HG03045 (cell line): ENCODE measurements around the gene GNA12.

ENCODE experiments used
- ATAC-seq: cut with Tn5 transposase; IDR thresholded peaks from one replicate; pipeline ENCODE4 v1.9.1; 2021; ENCODE audit warnings: mild to moderate bottlenecking, moderate library complexity; ENCODE audit not compliant: unreplicated experiment

GNA12 gene

DNA sequence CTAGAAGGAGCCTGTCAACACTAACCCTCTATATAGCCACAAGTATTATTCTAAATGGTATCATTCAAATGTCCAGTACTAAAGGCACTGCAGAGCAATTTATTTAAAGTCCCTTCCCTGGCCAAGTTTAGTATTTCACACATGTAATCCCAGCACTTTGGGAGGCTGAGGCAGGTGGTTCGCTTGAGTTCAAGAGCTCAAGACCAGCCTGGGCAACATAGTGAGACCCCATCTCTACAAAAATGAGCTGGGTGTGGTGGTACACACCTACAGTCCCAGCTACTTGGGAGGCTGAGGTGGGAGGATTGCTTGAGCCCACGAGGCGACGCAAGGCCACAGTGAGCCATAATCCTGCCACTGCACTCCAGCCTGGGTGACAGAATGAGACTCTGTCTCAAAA, 3.6 kb downstream of the GNA12 start:
- no peak for ATAC-seq

DNA sequence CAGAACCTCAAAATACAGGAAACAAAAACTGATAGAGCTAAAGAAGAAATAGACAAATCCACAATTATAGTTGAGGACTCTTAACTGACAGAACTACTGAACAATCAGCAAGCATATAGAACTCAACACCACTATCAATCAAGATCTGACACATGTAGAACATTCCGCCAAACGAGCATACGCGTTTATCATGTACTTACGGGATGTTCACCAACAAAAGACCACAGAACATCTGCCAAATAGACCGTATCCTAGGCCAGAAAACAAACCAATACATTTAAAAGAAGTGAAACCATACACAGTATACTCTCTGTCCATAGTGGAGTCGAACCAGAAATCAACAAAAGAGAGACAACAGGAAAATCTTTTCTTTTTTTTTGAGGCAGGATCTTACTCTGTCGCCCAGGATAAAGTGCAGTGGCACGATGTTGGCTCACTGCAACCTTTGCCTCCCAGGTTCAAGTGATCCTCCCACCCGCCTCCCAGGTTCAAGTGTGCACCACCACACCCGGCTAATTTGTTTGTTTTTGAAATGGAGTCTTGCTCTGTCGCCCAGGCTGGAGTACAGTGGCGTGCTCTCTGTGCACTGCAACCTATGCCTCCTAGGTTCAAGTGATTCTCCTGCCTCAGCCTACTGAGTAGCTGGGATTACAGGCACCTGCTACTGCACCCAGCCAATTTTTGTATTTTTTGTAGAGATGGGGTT, 5.1 kb downstream of the GNA12 start:
- ATAC-seq, result peak; percentile 38

GRCh38 chr7:2838451-2838850, 5.7 kb downstream of the GNA12 start:
- no peak for ATAC-seq

DNA sequence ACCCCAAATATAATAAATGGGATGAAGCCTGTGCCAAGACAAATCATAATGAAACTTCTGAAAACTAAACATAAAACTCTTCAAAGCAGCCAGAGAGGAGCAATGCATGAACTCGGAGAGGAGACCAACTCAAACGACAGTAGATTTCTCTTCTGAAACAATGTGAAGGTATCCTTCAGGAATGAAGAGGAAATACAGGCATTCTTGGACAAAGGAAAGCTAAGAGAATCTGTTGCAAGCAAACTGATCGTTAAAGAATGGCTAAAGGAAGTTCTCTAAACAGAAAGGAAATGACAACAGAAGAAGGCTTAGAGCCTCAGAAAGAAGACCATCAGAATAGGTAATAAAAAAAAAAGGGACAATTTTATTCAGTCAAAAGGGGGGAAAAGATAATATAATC, 6.6 kb downstream of the GNA12 start:
- no peak for ATAC-seq

- no peak for ATAC-seq
Measured at GRCh38 chr7:2834748-2835441, 9.2 kb downstream of the GNA12 start.

DNA sequence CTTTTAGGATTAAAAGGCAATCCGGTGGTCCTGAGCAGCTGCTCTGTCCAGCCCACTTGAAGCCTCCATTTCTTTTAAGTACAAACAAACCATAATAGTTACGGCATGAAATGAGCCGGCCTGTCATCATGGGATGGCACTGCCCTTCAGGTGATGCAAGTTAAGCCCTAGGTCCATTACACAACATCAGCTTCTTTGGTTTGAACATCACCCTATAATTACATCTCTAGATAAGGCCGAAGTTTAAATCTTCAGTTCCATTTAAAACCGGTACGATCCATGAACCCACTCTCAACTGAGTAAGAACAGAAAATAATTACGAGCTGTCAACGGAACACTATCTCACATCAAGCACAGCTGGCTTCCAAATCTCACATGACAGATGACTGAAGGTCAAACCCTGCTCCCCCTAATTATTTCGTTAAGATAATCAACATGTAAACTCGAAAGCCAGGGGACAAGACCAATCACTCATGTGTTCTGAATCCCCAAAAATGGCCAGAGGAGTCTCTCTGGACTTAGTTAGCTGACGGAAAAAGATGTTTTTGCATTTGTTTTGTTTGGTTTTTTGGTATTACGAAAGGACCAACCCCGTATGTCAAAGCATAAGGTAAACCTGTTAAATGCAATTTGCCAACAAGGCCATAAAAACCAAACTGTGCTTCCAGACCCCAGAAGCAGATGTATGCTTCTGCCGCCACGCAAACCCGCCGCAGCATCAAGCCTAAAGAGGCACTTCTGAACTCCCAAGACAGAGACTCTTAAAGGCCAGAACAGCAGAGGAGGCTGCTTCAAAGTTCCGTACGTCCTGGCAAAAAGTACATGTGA, 10.8 kb downstream of the GNA12 start:
- ATAC-seq, result no peak

GRCh38 chr7:2832461-2832860, 11.6 kb downstream of the GNA12 start:
- ATAC-seq, result no peak

GRCh38 chr7:2830609-2831376, 13.3 kb downstream of the GNA12 start:
- ATAC-seq, result no peak

DNA sequence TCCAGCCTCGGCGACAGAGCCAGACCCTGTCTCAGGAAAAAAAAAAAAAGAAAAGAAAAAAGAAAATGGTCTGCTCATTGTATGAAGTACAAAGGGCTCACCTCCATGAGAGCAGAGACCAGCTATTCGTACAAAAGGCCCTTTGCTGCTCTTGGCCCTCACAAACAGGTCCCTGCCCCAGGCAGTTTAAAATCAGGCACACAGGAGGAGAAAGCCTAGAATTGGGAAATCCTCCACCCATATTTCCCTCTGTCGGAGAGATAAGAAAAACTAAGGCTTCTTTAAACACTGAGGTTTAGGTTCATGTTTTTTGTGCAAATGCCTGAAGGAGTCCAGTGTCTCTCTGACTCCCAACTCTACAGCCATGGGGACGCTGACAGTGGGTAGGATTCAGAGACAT, 15.1 kb downstream of the GNA12 start:
- no peak for ATAC-seq

GRCh38 chr7:2826771-2827170, 17.3 kb downstream of the GNA12 start:
- ATAC-seq, result no peak

- no peak for ATAC-seq
Measured at GRCh38 chr7:2825559-2826227, 18.4 kb downstream of the GNA12 start.

- ATAC-seq, result no peak
Measured at GRCh38 chr7:2824678-2825461, 19.2 kb downstream of the GNA12 start.

DNA sequence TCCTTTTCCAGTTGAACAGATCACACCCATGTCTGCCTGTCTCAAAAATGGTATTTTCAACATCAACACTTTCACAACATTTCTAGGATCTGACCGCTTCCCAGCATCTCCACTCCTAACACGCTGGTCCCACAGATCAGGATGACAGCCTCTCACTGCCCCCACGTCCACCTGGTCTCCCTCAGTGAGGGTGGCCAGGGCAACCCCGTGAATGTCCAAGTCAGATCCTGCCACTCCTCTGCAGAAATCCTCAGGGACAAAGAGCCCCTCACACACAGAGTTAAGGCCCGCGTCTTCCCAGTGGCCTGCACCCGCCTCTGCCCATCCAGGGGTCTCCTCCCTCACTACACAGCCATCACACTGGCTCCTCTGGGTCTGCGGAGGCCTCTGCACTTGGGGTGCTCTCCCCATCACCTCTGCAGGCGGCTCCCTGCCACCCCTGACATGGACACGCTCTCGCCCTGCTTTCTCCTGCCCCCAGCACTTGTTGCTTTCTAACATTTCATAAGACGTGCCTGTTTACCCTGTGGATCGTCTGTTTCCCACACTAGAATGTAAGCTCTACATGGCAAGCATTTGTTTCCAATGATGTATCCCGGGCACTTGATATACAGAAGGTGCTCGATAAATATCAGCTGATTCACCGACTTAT, 20.0 kb downstream of the GNA12 start:
- no peak for ATAC-seq

- no peak for ATAC-seq
Measured at GRCh38 chr7:2823130-2823529, 21.0 kb downstream of the GNA12 start.

- ATAC-seq, result peak; percentile 45
Measured at GRCh38 chr7:2821842-2822507, 22.1 kb downstream of the GNA12 start.

DNA sequence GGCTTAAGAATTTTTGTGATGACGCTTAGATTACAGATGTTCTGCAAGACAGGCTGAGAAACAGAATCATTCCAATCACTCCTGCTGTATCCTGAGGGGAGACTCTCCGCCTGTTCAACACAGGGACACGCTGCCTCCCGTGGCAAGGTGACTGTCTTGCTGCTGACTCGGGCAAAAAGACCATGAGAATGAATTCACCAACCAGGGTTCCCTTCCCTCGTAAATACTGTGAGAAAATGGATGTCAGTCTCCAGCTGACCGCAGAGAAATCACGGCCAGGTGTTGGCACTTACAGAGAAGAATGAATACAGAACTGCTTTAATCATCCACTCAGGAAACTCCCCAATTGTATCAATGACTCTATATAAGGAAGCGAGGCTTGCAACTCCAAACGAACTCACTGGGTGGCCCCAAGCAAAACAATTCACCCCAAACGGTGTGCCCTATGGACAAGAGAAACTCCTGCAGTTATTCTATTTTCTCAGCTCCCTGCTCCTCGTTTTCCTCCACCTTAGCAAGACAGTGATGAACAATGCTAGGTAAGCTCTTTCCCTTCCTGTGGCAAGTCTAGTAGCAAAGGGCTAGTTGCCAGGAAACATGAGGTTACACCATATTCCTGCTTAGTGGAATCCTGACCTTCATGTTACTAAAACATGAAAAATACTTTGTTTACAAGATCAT, 22.8 kb downstream of the GNA12 start:
- ATAC-seq, result peak; percentile 37

DNA sequence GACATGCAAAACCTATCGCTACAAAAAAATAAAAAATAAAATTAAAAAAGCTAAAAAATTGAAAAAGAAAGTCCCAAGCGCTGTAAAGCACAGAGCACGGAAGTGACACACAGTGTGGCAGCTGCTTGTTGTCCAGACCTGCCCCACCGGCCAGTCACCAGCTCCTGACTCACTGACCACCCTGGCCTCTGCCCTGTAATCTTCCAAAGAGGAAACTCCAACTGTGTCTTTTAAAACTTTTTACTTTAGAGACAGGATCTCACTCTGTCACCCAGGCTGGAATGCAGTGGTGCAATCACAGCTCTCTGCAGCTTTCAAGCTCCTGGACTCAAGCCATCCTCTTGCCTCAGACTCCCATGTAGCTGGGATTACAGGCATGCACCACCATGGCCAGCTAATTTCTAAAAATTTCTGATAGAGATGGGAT, 23.6 kb downstream of the GNA12 start:
- no peak for ATAC-seq

DNA sequence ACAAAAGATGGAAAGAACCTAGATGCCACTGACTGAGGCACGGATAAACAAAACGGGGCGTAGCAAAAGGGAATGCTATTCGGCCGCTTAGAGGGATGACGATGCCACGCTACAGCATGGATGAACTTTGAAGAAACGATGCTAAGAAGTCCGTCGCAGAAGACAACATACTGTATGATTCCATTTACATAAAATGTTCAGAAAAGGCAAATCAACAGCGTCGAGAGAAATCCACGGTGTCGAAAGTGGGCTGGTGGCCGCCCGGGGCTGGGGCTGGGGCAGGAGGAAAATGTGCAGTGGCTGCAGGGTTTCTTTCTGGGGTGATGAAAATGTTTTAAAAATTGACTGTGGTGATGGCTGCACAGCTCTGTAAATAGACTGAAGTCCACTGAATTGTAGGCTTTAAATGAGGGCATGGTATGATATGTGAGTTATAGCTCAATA, 24.1 kb downstream of the GNA12 start:
- no peak for ATAC-seq
